Gastroesophageal sphincter (tissue), 4 donors: Measurements from ENCODE around the gene JADE1. TPM values are rescaled to one million over a fixed set of nuclear protein-coding genes. Genes with fewer than 3 reads are reported as not detected.

Experiments used
- ATAC-seq: fragments of 150-250 bp; one replicate; pipeline ENCODE4 v1.9.1; 2016; ENCODE audit warnings: mild to moderate bottlenecking, moderate library complexity
- H3K27ac ChIP-seq, 4 donors: fragments of 200-600 bp; sonication (generic) in 3 of 4; 1 replicate in 3 of 4; 2 replicates in 1 of 4; pipeline ENCODE4 v1.5.1; 2016 to 2019
- H3K27me3 ChIP-seq: fragments of 200-600 bp; sonication (generic); one replicate; pipeline ENCODE4 v1.5.1; 2019
- H3K36me3 ChIP-seq, 2 donors: fragments of 200-600 bp; sonication (generic); one replicate each; pipeline ENCODE4 v1.5.1; 2019; ENCODE audit warnings: control low read depth in 1 of 2
- H3K4me1 ChIP-seq, 3 donors: fragments of 200-600 bp; sonication (generic); 1 replicate in 2 of 3; 2 replicates in 1 of 3; pipeline ENCODE4 v1.5.1; 2016 to 2019; ENCODE audit warnings: control low read depth in 2 of 3
- H3K4me3 ChIP-seq, 2 donors: fragments of 200-600 bp; sonication (generic); one replicate each; pipeline ENCODE4 v1.5.1; 2019; ENCODE audit warnings: mild to moderate bottlenecking in 1 of 2, moderate library complexity in 1 of 2
- H3K9me3 ChIP-seq, 3 donors: fragments of 200-600 bp; sonication (generic); one replicate each; pipeline ENCODE4 v1.5.1; 2017 to 2019; ENCODE audit warnings: control low read depth in 2 of 3
- CTCF ChIP-seq, 4 experiments: fragments of 200-600 bp in 2 of 4; fragments of 450-650 bp in 2 of 4; sonication (generic) in 1 of 4; IDR thresholded peaks; one replicate each; pipeline ENCODE4 v1.5.1; 2017 to 2019; ENCODE audit warnings: antibody characterized with exemption in 4 of 4, mild to moderate bottlenecking in 2 of 4, moderate library complexity in 2 of 4
- EP300 ChIP-seq: sonication (generic); formaldehyde crosslinking; IDR thresholded peaks from one replicate; pipeline ENCODE4 v1.6.1; 2017; ENCODE audit warnings: antibody characterized with exemption, mild to moderate bottlenecking
- POLR2A ChIP-seq, 2 donors: fragments of 450-650 bp; IDR thresholded peaks; one replicate each; pipeline ENCODE4 v1.6.1; 2017; ENCODE audit warnings: antibody characterized with exemption in 2 of 2, mild to moderate bottlenecking in 2 of 2, moderate library complexity in 1 of 2
- POLR2AphosphoS5 ChIP-seq: sonication (generic); formaldehyde crosslinking; IDR thresholded peaks from one replicate; pipeline ENCODE4 v1.6.1; 2017; ENCODE audit warnings: antibody characterized with exemption
- WGBS, 2 donors: methylation state at CpG; one replicate each; pipeline ENCODE4 v1.1.5; 2018; ENCODE audit warnings: low coverage in 1 of 2; 5-methylcytosine and 5-hydroxymethylcytosine counted together
- total RNA-seq, 4 donors: library from RNA; depleted of rRNA; stranded (reverse); fragments of >200 nt; gene quantifications; one replicate each; pipeline ENCODE4 v1.1.0, GENCODE V29; 2016

The JADE1 gene
- total RNA-seq, 4 donors from 2014 or later = 45.5 to 112 (median 63.5) TPM

- ATAC-seq = no peak
- H3K36me3 ChIP-seq = peaks cover 0 to 100% of the 10 kb centered on the region in 2 donors
Observed at GRCh38 chr4:128848461-128848860, 39.0 kb downstream of the JADE1 start.

GRCh38 chr4:128850252-128850651 is 40.8 kb downstream of the JADE1 start:
- Histone ChIP-seq H3K4me1 (peaks cover 0 to 6% (median under 1%) of the 10 kb centered on the region in 3 donors), H3K36me3 (peaks cover 0 to 100% of the 10 kb centered on the region in 2 donors), H3K9me3 (no peaks in the 10 kb centered on the region), H3K27ac (no peak overlapping the region), H3K4me3 (no peak overlapping the region), H3K27me3 (no peaks in the 10 kb centered on the region)
- TF ChIP-seq POLR2A (IDR thresholded peaks at IDR 0.05) (no peak), POLR2AphosphoS5 (no peak), EP300 (no peak), CTCF (IDR thresholded peaks at IDR 0.05) (no peak)
- 96 to 100% methylated on average over 1 to 3 of the region's 4 CpGs for WGBS, 2 donors
- no peak for ATAC-seq

More at GRCh38 chr4:128848461-128848860, 39.0 kb downstream of the JADE1 start:
- Histone ChIP-seq H3K27ac (no peak overlapping the region), H3K4me1 (peaks cover 0 to 24% (median 9%) of the 10 kb centered on the region in 3 donors), H3K27me3 (no peaks in the 10 kb centered on the region), H3K9me3 (no peaks in the 10 kb centered on the region), H3K4me3 (no peak overlapping the region)
- WGBS, 2 donors = 80 to 86% methylated on average over 1 of the region's 3 CpGs
- TF ChIP-seq POLR2AphosphoS5 (no peak), CTCF (IDR thresholded peaks at IDR 0.05) (no peak), POLR2A (IDR thresholded peaks at IDR 0.05) (no peak), EP300 (no peak)

- Histone ChIP-seq H3K27me3 (no peaks in the 10 kb centered on the region), H3K4me1 (peaks cover 0 to 7% (median 0%) of the 10 kb centered on the region in 3 donors), H3K4me3 (no peak overlapping the region), H3K36me3 (peaks cover 0 to 100% of the 10 kb centered on the region in 2 donors), H3K27ac (no peak overlapping the region), H3K9me3 (no peaks in the 10 kb centered on the region)
- ATAC-seq = no peak
- TF ChIP-seq EP300 (no peak), POLR2A (IDR thresholded peaks at IDR 0.05) (no peak), POLR2AphosphoS5 (no peak), CTCF (IDR thresholded peaks at IDR 0.05) (no peak)
- 53 to 83% methylated on average over 2 to 3 of the region's 5 CpGs for WGBS, 2 donors
Observed at GRCh38 chr4:128853741-128854140, 44.2 kb downstream of the JADE1 start.

- peaks cover 0 to 100% of the 10 kb centered on the region in 2 donors for H3K36me3 ChIP-seq
- whole genome bisulfite sequencing, 2 donors = 59 to 69% methylated on average over 6 of the region's 6 CpGs
- H3K4me1 ChIP-seq = peaks cover 0 to 14% (median 6%) of the 10 kb centered on the region in 3 donors
- ATAC-seq = no peak
- H3K27ac ChIP-seq = no peak overlapping the region
- H3K9me3 ChIP-seq = no peaks in the 10 kb centered on the region
- H3K4me3 ChIP-seq = no peak overlapping the region
- TF ChIP-seq POLR2AphosphoS5 (no peak), CTCF (IDR thresholded peaks at IDR 0.05) (no peak), EP300 (no peak), POLR2A (IDR thresholded peaks at IDR 0.05) (no peak)
- no peaks in the 10 kb centered on the region for H3K27me3 ChIP-seq
Observed at GRCh38 chr4:128854433-128854832, 44.9 kb downstream of the JADE1 start.

- Histone ChIP-seq H3K36me3 (peaks cover 0 to 100% of the 10 kb centered on the region in 2 donors), H3K27me3 (no peaks in the 10 kb centered on the region), H3K9me3 (no peaks in the 10 kb centered on the region), H3K4me1 (peaks cover 0 to 25% (median 11%) of the 10 kb centered on the region in 3 donors), H3K4me3 (no peak overlapping the region), H3K27ac (no peak overlapping the region)
- no peak for ATAC-seq
- 88 to 93% methylated on average over 6 to 7 of the region's 7 CpGs for WGBS, 2 donors
- no peak for TF ChIP-seq POLR2AphosphoS5
- TF ChIP-seq EP300 = no peak
- TF ChIP-seq CTCF (IDR thresholded peaks at IDR 0.05) = no peak
- no peak for TF ChIP-seq POLR2A (IDR thresholded peaks at IDR 0.05)
Observed at GRCh38 chr4:128855621-128856020, 46.1 kb downstream of the JADE1 start.
